GM18519 (cell line): ENCODE data around the gene WDFY2.

ENCODE experiments used
- ATAC-seq: cut with Tn5 transposase; IDR thresholded peaks from one replicate; pipeline ENCODE4 v1.9.1; 2021; ENCODE audit warnings: mild to moderate bottlenecking, moderate library complexity; ENCODE audit not compliant: unreplicated experiment, low FRiP score

Gene WDFY2

GRCh38 chr13:51806566-51806965 is 222.3 kb downstream of the WDFY2 start:
- no peak for ATAC-seq

GRCh38 chr13:51807041-51807440 is 222.8 kb downstream of the WDFY2 start:
- no peak for ATAC-seq

- no peak for ATAC-seq
Measured at GRCh38 chr13:51808811-51809210, 224.5 kb downstream of the WDFY2 start.

- no peak for ATAC-seq
Measured at GRCh38 chr13:51811046-51811445, 226.8 kb downstream of the WDFY2 start.

GRCh38 chr13:51811920-51812451 is 227.7 kb downstream of the WDFY2 start:
- no peak for ATAC-seq

GRCh38 chr13:51814071-51814470 is 229.8 kb downstream of the WDFY2 start:
- ATAC-seq, result no peak

- ATAC-seq, result peak; percentile 65
Measured at GRCh38 chr13:51814825-51815650, 230.8 kb downstream of the WDFY2 start.

GRCh38 chr13:51815848-51816247 is 231.6 kb downstream of the WDFY2 start:
- ATAC-seq, result no peak

- ATAC-seq, result no peak
Measured at GRCh38 chr13:51816604-51817249, 232.5 kb downstream of the WDFY2 start.
